HL-60 (cell line): ENCODE data around the gene SCMH1.

ENCODE experiments used
- DNase-seq, 2 experiments: peaks; one replicate each; pipeline ENCODE4 v3.0.0-alpha.2; 2010 to 2020; ENCODE audit warnings: low read depth in 1 of 2, low spot score in 1 of 2
- H3K27ac ChIP-seq: fragments of 250-450 bp; sonication (Bioruptor Pico); replicated peaks from 2 replicates; pipeline ENCODE4 v1.5.1; 2020; ENCODE audit warnings: mild to moderate bottlenecking, moderate library complexity
- H3K27me3 ChIP-seq: fragments of 250-450 bp; sonication (Bioruptor Pico); 2 replicates; pipeline ENCODE4 v1.5.1; 2021; ENCODE audit warnings: mild to moderate bottlenecking, moderate library complexity; ENCODE audit not compliant: insufficient read depth, poor library complexity, severe bottlenecking
- H3K4me3 ChIP-seq: replicated peaks from 2 replicates; pipeline ENCODE4 v1.5.1; 2011; ENCODE audit warnings: mild to moderate bottlenecking, control low read depth, low read length; ENCODE audit not compliant: insufficient read depth
- GABPA ChIP-seq: IDR thresholded peaks from 2 replicates; pipeline ENCODE4 v1.6.1; 2012; ENCODE audit warnings: low read depth
- POLR2AphosphoS5 ChIP-seq: IDR thresholded peaks from 2 replicates; pipeline ENCODE4 v1.6.1; 2012; ENCODE audit warnings: low read depth
- SPI1 ChIP-seq: IDR thresholded peaks from 2 replicates; pipeline ENCODE4 v1.6.1; 2012; ENCODE audit warnings: low read depth, mild to moderate bottlenecking, borderline replicate concordance
- TF ChIP-seq, protein P1 (sequence below): IDR thresholded peaks from one replicate; pipeline ENCODE4 v1.5.1; 2011; ENCODE audit warnings: low read length, control low read depth, inconsistent platforms; ENCODE audit not compliant: insufficient read depth
- TF ChIP-seq, protein P2 (sequence below): IDR thresholded peaks from 2 replicates; pipeline ENCODE4 v1.6.1; 2012; ENCODE audit warnings: low read depth; ENCODE audit not compliant: insufficient replicate concordance

The SCMH1 gene

DNA sequence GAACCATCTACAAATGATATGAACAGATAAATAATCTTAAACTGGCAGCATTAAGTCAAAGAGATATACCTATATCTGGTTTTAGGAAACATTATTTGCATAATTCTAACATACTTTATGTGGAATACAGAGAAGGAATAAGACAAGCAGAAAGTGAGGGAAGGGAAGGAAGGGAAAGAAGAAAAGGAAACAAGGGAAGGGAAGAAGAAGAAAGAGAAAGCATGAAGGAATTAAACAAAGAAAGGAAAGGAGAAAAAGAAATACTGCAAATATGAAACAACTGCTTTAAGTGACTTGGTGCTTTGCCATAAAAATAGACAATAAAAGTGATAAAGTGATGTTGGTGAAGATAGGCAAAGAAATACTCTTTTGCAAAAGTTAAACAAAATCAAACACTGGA, 20.1 kb downstream of the SCMH1 start:
- no peak overlapping the region for H3K27ac ChIP-seq
- TF ChIP-seq GABPA: no peak
- H3K27me3 ChIP-seq: no peaks in the 10 kb centered on the region
- DNase-seq: no peak
- H3K4me3 ChIP-seq: no peak overlapping the region

DNA sequence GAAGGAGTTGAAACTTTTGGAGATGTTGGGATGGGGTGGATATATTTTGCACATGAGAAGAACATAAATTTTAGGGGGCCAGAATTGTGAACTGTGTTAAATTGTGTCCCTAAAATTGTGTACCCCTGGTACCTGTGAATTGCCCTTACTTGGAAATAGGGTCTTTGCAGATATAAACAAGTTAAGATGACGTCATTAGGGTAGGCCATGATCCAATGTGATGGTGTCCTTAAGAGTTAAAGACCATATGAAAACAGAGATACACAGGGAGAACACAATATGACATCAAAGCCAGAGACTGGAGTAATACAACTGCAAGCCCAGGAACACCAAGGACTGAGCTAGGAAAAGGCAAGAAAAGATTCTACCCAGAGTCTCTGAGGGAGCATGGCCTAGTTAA, 24.0 kb downstream of the SCMH1 start:
- no peaks in the 10 kb centered on the region for H3K27me3 ChIP-seq
- DNase-seq: no peak
- TF ChIP-seq, protein P1, sequence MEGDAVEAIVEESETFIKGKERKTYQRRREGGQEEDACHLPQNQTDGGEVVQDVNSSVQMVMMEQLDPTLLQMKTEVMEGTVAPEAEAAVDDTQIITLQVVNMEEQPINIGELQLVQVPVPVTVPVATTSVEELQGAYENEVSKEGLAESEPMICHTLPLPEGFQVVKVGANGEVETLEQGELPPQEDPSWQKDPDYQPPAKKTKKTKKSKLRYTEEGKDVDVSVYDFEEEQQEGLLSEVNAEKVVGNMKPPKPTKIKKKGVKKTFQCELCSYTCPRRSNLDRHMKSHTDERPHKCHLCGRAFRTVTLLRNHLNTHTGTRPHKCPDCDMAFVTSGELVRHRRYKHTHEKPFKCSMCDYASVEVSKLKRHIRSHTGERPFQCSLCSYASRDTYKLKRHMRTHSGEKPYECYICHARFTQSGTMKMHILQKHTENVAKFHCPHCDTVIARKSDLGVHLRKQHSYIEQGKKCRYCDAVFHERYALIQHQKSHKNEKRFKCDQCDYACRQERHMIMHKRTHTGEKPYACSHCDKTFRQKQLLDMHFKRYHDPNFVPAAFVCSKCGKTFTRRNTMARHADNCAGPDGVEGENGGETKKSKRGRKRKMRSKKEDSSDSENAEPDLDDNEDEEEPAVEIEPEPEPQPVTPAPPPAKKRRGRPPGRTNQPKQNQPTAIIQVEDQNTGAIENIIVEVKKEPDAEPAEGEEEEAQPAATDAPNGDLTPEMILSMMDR: no peak
- TF ChIP-seq GABPA: no peak
- no peak for TF ChIP-seq POLR2AphosphoS5
- TF ChIP-seq SPI1: no peak
- TF ChIP-seq, protein P2, sequence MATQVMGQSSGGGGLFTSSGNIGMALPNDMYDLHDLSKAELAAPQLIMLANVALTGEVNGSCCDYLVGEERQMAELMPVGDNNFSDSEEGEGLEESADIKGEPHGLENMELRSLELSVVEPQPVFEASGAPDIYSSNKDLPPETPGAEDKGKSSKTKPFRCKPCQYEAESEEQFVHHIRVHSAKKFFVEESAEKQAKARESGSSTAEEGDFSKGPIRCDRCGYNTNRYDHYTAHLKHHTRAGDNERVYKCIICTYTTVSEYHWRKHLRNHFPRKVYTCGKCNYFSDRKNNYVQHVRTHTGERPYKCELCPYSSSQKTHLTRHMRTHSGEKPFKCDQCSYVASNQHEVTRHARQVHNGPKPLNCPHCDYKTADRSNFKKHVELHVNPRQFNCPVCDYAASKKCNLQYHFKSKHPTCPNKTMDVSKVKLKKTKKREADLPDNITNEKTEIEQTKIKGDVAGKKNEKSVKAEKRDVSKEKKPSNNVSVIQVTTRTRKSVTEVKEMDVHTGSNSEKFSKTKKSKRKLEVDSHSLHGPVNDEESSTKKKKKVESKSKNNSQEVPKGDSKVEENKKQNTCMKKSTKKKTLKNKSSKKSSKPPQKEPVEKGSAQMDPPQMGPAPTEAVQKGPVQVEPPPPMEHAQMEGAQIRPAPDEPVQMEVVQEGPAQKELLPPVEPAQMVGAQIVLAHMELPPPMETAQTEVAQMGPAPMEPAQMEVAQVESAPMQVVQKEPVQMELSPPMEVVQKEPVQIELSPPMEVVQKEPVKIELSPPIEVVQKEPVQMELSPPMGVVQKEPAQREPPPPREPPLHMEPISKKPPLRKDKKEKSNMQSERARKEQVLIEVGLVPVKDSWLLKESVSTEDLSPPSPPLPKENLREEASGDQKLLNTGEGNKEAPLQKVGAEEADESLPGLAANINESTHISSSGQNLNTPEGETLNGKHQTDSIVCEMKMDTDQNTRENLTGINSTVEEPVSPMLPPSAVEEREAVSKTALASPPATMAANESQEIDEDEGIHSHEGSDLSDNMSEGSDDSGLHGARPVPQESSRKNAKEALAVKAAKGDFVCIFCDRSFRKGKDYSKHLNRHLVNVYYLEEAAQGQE: no peak
- no peak overlapping the region for H3K4me3 ChIP-seq
- no peak overlapping the region for H3K27ac ChIP-seq

DNA sequence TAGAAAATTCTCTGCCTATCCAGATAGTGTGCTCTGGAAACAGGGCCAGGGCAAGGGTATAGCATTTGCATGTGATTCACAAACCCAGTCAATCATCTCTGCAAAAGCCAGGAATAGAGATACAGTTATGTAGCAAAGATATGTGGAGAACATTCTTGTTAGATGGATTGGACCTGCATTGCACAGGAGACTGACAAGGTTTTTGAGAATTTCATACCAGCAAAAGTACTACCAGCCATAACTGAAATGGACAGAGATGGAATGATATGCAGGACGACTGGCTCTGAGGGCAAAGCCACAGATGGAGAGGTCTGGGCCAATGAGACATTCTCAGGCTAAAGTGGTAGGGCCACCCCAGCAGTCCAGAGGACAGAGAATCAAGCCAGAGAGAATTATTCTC, 24.7 kb downstream of the SCMH1 start:
- no peak overlapping the region for H3K4me3 ChIP-seq
- DNase-seq: no peak

DNA sequence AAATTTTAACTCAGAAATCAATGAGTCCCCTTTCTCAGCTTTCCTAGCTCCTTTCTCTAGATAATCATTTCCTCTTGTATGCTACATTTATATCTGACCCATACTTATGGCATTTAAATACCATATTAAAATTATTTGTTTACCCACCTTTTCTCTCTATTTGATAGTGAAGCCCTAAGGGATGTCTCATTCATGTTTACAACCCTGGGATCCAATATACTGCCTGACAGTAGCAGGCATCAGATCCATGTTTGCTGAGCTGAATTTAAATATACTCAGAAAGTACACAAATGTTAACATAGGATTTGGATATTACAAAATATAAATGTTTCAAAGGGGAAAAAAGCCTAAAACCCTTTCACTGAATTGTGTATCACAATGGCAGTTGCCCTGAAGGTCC, 26.5 kb downstream of the SCMH1 start:
- DNase-seq: no peak
- Histone ChIP-seq H3K27me3 (no peaks in the 10 kb centered on the region), H3K27ac (no peak overlapping the region), H3K4me3 (no peak overlapping the region)
- TF ChIP-seq GABPA (no peak), POLR2AphosphoS5 (no peak), SPI1 (no peak)
- TF ChIP-seq, protein P2: no peak
- TF ChIP-seq, protein P1: no peak

More for the DNA sequence above, 24.7 kb downstream of the SCMH1 start:
- TF ChIP-seq POLR2AphosphoS5 (no peak), GABPA (no peak), SPI1 (no peak)
- TF ChIP-seq, protein P1: no peak
- no peak overlapping the region for H3K27ac ChIP-seq
- H3K27me3 ChIP-seq: no peaks in the 10 kb centered on the region
